GM21619 (cell line): ENCODE measurements around the gene ITK.

ENCODE experiments used
- ATAC-seq: cut with Tn5 transposase; IDR thresholded peaks from one replicate; pipeline ENCODE4 v1.9.1; 2021; ENCODE audit not compliant: unreplicated experiment

Gene ITK

DNA sequence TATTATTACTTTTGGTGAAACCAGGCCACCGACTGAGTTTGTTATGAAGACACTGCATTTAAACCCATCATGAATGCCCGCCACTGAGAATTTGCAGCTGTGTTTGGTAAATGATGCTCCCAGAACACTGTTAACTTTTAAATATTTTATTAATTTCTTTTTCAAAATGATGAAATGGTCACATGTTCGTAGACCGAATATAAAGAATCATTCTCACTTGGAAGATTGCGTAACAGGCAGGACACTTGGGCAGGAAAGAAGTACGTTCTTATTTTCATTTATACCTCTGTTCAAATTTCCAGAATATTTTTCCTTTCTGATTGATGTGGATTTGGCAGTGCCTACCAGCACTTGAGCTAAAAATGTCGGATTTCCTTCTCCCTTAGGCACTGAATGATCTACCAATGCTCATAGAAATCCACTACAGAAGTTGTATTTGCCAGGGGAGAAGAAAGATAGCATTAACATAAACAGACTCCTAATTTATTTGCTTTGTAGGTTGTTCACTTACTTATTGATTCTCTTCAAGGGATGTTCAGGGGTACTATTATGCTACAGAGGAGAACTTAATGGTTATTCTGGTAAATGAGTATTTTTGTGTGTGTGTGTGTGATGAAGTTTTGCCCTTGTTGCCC, 99.1 kb downstream of the ITK start:
- ATAC-seq: no peak

DNA sequence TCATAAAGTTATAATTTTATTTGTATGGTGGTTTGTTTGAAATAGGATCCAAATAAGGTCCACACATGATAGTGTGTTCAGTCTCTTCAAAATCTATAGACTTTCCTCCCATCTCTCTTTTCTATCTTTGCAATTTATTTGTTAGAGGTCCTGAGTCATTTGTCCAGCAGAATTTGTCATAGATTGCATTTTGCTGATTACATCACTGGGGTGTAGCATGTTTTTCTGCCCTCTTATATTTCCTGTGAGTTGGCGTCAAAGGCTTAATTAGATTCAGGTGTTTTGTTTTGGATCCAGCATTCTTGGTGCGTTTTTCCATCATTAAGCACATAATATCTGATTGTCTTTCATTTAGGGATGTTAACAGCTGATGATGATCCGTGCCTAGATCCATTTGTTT, 100.3 kb downstream of the ITK start:
- no peak for ATAC-seq

DNA sequence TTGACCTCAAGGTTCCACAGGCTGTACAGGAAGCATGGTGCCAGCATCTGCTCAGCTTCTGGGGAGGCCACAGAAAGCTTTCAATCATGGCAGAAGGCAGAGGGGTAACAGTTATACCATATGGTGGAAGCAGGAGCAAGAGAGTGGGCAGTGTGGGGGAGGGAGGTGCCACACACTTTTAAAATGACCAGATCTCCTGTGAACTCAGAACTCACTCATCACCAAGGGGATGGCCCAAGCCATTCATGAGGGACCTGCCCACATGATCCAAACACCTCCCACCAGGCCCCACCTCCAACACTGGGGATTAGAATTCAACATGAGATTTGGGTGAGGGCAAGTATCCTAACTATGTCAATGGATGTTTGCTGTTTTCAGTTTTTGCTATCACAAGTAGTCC, 101.5 kb downstream of the ITK start:
- no peak for ATAC-seq

DNA sequence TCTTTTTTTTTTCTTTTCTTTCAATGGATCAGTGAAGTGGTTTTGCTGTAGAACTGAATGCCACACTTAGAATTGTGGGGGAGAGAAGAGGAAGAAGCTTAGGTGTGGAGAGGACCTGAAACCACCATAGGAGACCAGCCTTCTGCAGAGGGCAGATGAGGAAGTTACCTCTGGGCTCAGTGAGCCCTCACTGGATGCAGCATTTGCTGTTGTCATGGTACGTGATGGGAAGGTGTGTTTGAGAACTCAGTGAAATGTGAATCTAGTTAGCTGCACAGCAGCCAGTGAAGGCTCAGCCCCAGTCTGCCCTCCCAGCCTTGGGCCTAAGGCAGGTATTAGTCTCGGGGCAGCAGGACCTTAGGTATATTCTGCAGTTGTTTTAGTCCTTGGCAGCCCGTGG, 102.8 kb downstream of the ITK start:
- ATAC-seq: peak; percentile 99

DNA sequence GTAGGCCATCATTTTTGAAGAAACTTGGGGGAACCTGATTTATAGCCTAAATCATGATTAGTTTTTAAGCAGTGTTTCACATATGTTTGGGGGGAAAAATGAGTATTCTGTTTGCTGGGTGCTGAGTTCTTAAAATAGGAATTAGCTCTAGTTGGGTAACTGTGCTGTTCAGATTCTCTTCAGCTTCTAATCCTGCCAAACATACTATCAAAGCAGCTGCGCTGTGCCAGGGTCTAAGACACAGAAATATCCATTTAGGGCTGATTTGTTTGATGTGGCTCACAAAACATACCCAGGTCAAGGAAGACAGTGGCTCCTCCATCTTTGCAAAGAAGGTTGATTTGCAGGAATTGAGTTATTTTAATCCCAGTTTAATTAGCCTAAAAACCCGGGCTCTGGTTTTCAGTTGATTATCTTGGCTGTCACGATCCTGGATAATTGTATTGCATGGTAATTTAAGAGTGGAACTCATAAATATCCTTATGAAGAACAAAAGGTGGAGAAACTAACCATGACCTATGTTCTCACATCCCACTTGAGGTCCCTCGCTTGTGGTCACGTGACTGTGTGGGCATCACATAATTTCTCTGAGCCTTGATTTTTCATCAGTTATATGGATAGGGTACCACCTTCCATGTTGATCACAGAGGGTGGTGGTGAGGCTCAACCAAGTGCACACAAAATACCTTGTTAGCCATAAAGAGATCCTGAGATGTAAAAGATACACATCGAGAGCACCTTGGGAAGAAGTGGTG, 104.0 kb downstream of the ITK start:
- ATAC-seq: no peak

DNA sequence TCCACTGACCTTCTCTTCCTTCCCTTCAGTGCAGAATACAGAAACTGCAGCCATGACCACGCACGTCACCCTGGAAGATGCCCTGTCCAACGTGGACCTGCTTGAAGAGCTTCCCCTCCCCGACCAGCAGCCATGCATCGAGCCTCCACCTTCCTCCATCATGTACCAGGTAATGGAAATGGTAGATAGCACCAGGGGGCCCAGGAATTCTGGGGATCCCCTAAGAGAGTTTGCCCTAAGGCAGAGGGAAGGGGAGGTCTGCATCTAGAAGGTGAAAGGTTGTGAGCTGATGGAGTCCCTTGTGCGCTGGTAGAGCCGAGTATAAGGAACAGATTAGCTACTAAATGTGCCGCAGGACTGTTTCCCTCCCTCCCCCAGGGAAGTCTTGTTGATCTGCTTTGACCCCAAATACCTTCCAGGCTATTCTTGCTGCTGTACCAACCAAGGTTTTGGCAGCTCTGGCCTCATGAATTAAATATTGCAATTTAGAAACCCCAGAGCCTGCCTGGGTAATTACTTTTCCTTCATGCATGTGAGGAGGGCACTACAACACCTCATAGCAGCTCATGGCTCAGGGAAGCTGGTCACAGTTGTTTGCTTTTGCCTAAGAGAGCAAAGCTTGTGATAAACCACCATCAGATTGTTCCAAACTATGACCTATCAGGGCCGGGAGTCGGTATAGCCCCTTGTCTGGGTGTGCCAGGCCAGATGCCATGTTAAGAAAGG, 104.8 kb downstream of the ITK start:
- ATAC-seq: no peak

DNA sequence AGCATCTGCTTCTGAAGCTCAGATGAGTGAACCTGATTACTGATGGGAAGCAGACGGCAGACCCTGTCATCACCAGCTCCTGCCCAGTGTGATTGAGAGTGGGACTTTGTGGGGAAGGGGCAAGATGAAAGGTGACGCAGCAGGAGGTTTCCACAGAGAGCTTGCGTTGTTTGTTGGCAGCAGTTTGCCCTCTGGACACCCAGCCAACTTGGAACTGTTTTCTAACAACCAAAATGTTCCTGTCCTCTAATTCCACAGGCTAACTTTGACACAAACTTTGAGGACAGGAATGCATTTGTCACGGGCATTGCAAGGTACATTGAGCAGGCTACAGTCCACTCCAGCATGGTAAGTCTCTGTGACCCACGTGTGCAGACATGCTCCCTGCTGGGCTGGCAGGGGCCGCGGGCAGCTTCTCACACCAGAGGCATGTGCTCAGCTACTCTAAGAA, 106.1 kb downstream of the ITK start:
- ATAC-seq: no peak

DNA sequence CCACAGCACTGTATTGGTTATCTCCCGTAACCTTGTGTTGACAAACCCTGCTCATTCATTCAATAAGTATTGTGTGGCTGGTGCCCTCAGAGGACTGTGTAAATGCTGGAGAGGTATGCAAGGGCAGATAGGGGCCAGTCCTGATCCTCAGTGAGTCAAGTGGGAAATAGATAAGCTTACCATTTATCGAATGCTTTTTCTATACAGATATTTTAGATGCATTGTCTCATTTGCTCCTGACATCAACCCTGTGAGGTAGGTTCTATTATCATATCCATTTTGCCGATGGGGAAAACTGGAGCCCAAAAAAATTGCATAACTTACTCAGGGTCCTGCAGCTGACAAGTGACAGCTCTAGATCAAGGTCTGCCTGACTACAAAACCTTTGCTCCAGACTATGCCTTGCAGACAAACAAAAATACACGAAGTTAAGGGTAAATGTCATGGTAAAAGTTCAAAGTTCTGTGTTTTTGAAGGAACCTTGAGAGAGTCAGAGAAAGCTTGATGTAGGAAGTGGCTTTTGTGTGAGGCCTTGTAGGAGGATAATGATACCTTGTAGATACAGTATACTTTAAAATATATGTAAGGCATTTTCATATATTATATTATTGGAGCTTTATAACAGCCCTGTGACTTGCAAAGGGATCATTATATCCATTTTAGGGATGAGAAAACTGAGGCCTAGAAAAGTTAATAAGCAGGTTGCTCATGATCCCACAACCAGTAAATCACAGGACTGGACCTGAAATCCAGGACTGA, 107.9 kb downstream of the ITK start:
- ATAC-seq: no peak

DNA sequence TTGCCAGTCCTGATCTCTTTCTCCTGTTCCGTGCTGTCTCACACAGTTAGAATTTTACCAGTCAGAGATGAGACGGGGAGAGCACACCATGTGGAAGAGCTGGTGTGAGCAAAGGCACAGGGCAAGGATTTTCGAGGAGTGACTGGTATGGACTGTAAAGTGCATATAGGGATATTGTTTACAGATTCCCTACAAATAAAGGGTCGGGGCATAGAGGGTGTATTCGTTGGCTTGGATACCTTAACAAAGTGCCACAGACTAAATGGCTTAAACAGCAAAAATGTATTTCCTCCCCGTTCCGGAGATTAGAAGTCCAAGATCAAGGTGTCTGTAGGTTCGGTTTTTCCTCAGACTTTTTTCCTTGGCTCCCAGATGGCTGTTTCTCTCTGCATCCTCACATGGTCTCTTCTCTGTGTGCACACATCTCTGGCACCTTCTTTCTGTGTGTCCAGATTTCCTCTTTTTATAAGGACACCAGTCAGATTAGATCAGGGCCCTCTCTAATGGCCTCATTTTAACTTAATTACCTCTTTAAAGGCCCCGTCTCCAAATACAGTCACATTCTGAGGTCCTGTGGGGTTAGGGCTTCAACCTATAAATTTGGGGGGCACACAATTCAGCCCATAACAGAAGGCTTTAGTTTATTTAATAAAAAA, 108.7 kb downstream of the ITK start:
- no peak for ATAC-seq

DNA sequence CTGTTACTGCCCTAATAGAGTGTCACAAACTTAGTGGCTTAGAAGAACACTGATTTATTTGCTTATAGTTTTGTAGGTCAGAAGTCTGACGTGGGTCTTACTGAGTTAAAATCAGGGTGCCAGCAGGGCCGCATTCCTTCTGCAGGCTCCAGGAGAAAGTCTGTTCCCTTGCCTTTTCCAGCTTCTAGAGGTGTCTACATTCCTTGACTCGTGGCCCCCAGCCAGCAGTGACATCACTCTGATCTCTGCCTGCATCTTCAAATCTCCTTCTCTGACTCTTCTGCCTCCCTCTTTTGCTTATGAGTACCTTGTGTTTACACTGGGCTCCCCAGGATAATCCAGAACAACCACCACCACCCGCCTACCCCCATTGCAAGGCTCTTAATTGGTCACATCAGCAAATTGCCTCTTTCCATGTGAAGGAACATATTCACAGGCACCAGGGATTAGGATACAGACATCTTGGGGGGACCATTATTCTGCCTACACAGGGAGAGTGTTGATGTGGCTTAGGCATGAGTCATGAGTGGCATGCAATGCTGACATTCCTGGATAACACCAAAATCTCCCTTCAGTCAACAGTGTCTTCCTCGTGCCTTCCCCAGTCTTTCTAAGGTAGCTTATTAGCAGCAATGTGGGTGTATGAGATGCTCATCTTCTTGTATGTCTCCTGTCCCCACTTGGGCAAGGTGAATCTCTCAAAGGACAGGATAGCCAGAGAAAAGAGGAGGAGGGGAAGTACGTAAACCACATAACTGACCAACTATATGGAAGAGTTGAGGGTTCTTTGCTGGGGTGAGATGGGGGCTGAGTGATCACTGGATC, 109.7 kb downstream of the ITK start:
- peak; percentile 3 for ATAC-seq

DNA sequence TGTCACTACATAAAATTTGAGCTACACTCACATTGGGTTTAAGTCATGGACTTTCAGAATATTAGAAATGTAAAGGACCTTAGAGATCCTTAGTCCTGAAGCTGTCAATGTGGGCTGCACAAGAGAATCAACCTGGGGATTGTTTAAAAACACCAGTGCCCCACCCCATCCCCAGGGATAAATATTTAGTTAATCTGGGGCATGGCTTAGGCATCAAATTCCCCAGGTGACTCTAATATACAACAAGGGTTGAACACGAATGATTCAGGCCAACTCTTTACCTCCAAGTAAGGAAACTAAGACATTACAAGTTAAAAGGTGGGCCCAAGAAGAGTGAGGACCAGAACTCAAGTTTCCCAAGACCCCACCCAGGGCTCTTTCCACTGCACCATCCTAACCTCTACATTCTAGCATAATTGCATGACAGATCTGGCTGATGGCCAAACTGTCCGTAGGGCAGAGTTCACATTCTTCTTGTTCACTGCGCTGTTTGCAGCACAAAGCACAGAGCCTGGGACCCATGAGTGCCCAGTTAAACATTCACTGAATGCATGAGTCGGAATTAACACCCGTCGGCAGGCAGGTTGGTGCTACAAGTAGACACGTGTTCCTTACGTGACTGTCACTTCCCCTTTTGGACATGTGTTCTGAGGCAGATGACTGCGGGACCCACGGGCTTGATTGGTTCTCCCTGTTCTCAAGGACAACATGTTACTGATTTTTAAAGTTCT, 110.5 kb downstream of the ITK start:
- peak; percentile 93 for ATAC-seq

DNA sequence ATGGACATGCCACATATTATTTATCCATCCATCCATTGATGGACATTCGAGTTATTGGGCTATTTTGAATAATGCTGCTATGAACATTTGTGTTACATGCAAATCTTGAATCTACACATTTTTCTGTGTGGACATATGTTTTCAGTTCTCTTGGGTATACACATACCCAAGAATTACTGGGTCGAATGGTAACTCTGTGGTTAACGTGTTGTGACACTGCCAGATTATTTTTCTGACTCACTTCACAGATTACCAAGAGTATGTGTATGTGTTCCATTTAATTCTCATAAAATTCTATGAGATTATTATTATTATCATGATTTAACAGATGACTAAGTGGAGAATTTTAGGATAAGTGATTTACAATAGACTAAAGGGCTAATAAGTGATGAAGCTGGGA, 112.0 kb downstream of the ITK start:
- ATAC-seq: no peak

DNA sequence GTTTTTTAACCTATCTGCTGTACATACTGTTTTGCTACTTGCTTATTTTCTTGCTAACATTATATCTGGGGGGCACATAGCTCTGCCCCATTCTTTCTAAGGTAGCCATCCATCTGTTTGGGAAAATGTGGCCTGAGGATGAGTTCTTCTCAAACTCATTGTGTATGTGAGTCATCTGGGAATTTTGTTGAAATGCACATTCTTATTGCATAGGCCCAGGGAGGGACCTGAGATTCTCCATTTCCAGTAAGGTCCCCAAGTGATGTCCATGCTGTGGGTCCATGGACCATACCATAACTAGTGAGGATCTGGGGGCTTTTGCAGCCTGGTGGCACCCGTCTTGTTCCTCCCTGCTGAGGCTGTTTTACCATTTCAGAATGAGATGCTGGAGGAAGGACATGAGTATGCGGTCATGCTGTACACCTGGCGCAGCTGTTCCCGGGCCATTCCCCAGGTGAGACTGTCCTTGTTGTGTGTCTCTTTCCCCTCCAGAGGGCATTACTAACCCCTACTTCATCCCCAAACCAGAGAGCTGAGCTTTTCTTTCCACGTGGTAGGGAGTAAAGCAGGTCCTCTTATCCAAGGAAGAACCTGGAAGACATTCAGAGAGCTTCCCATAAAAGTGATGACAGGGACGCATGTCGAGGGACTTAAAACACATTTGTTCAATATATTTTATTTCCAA, 113.9 kb downstream of the ITK start:
- ATAC-seq: no peak

DNA sequence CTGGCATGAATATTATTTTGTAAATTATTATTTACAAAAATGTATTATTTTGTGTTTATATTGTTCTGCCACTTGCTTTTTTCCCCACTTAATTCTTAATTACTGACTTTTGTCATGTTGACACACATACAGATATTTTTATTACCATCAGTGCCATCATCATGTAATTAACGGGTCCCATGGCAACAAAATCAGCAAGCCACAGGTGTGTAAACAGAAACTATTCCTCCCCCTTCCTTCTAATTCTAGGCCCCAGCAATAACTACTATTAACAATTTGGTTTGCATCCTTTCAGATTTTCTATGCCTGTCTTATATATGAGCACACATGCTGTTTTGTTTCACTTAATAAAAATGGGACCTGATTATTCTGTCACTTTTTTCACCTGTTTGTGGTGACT, 114.6 kb downstream of the ITK start:
- ATAC-seq: no peak

DNA sequence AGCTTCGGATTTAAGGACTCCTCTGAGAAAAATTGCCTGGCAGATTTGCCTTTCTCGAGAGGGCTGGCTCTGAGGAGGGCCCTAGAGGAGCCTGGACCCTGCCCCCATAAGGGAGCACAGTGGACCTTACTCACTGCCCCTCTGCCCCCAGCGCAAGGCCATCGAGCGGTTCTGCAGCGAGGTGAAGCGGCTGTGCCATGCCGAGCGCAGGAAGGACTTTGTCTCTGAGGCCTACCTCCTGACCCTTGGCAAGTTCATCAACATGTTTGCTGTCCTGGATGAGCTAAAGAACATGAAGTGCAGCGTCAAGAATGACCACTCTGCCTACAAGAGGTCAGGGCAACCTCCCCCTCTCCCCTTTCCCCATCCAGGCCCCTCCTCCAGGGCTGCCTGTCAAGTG, 119.9 kb downstream of the ITK start:
- ATAC-seq: no peak

DNA sequence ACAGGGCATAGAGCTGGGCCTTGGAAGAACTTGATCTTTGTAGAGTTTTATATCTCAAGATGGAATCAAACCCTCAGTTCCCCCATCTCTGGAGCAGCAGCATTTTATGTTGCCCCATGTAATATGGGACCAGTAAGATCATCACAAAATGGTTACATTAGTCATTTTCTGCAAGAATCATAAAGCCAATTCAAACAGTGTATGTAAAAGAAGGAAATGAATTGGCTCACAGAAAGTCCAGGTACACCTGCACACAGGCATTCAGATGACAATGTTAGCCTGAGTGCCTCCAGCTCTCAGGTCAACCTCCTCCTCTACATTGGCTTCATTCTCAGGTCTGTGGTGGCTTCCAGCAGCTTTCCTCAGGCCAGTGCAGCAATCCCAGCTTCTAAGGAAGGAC, 120.4 kb downstream of the ITK start:
- no peak for ATAC-seq

DNA sequence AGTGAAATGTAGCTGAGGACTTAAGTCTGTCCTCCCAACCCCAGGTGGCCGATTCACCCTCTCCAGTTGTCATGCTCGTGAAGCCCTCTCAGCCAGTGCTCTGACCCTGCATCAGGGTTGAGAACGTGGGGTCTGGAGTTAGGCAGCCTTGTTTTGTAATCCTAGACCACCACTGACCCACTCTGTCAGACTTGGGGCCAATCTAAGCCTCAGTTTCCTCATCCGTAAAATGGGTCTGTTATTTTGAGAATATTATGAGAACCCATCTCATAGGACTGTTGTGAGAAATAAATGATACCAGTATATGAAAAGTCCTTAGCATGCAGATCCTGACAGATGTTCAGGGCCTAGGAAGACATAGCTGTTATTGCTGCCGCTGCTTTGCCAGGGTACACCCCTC, 122.4 kb downstream of the ITK start:
- ATAC-seq: no peak

DNA sequence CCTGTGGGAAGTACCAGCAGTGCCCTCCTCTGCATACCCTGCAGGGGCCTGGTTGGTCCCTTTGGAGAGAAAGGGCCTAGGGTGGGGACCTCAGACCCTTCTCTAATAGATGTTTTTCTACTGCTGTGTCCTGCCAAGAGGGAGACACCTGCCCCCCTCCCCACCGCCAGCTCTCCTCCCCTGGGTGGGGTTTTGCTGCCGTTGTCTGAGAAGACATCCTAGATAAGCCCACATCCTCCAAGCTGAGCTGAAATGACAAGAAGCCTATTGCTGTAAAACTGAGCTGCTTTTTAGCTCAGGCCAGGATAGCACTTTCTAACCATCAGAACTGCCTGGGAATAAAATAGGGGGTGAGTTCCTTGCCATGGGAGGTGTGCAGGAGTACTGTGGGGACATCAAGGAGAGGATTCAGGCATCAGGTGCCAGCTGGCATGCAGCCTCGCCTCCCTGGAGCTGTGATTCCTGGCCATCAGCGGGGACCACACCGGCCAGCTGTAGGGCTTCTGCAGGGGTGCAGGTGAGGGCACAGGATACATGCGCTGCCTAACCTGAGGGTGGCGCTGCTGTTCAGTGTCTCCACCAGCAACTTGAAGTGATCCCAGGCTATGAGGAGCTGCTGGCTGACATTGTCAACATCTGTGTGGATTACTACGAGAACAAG, 123.2 kb downstream of the ITK start:
- no peak for ATAC-seq
